HG03575 (cell line): ENCODE measurements around the gene LAMB4.

Source experiments
- ATAC-seq: cut with Tn5 transposase; IDR thresholded peaks from one replicate; pipeline ENCODE4 v1.9.1; 2021; ENCODE audit not compliant: unreplicated experiment, insufficient number of reproducible peaks, low FRiP score; ENCODE audit errors: extremely low read depth

LAMB4 gene

GRCh38 chr7:107982042-107982840 lies 147.9 kb downstream of the LAMB4 start:
- ATAC-seq = no peak

- no peak for ATAC-seq
These were observed 148.7 kb downstream of the LAMB4 start for GRCh38 chr7:107981466-107981865.

- no peak for ATAC-seq
These were observed 149.4 kb downstream of the LAMB4 start for GRCh38 chr7:107980671-107981190.

- no peak for ATAC-seq
These were observed 150.0 kb downstream of the LAMB4 start for GRCh38 chr7:107980171-107980570.

GRCh38 chr7:107978815-107979408 lies 151.2 kb downstream of the LAMB4 start:
- no peak for ATAC-seq

GRCh38 chr7:107977048-107977447 lies 153.1 kb downstream of the LAMB4 start:
- ATAC-seq = no peak

- ATAC-seq = no peak
These were observed 153.5 kb downstream of the LAMB4 start for GRCh38 chr7:107976620-107977019.

GRCh38 chr7:107975394-107976013 lies 154.7 kb downstream of the LAMB4 start:
- ATAC-seq = no peak

- ATAC-seq = no peak
These were observed 156.3 kb downstream of the LAMB4 start for GRCh38 chr7:107973861-107974260.
